ENCODE measurements around the gene IGLL1.
A peak's percentile ranks its signal among the peaks of the same experiment; 100 is the strongest.

IGLL1 gene

DNA sequence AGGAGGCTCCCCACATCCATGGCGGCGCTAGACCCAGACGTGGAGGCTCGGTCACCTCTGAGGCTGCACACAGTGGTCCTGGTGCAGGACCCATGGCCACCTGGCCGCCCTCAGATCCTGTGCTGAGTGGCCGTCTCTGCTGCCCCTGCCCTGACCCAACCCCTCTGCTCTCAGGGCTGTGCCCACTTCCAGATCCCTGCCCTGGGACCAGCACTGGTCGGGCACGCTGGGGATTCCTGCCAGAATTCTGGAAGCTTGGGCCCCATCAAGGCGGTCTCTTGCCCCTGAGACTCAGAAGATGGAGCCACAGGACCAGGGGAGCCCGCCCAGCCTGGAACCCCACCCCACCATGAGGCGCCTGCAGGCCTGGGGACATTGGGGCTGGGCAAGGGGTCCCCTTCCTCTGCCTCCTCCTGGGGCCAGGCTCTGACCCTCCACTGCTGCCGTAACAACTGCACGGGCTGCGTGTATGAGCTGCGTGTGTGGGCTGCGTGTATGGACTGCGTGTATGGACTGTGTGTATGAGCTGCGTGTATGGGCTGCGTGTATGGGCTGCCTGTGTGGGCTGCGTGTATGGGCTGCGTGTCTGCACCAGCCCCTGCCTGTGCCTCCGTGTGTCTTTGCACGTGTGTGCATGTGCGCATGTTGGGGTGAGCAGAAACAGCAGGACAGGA, 48.7 kb downstream of the IGLL1 start:
- FAIRE-seq (no peak), DNase-seq (ENCODE audit: insufficient read length, low spot score) (peak; percentile 1)
- TF ChIP-seq, protein P1, sequence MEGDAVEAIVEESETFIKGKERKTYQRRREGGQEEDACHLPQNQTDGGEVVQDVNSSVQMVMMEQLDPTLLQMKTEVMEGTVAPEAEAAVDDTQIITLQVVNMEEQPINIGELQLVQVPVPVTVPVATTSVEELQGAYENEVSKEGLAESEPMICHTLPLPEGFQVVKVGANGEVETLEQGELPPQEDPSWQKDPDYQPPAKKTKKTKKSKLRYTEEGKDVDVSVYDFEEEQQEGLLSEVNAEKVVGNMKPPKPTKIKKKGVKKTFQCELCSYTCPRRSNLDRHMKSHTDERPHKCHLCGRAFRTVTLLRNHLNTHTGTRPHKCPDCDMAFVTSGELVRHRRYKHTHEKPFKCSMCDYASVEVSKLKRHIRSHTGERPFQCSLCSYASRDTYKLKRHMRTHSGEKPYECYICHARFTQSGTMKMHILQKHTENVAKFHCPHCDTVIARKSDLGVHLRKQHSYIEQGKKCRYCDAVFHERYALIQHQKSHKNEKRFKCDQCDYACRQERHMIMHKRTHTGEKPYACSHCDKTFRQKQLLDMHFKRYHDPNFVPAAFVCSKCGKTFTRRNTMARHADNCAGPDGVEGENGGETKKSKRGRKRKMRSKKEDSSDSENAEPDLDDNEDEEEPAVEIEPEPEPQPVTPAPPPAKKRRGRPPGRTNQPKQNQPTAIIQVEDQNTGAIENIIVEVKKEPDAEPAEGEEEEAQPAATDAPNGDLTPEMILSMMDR (IDR thresholded peaks at IDR 0.05; ENCODE audit: insufficient read depth, missing control alignments) = no peak

DNA sequence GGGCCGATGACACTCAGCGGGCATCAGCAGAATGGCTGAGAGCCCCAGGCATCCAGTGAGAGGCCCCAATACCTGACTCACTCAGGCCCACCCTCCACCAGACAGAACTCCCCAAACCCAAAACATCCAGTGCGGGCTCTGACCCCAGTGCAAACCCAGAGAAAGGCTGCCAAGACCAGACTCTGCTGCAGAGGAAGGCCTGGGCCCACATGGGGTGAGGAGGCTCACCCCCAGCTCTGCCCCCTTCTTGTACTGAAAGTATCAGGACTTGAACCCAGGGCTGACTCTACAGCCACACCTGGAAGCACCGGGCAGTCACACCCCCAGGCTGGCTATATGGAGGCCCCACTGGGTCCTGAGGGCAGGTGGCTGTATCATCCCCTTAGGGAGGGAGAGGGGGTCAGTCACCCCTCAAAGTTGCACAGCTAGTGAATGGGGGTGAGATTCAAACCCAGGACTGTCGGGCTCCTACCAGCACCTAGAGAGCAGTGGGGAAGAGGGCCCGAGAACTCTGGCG, 49.3 kb downstream of the IGLL1 start:
- FAIRE-seq = no peak
- TF ChIP-seq, protein P1 (IDR thresholded peaks at IDR 0.05; ENCODE audit: insufficient read depth, missing control alignments) = no peak

DNA sequence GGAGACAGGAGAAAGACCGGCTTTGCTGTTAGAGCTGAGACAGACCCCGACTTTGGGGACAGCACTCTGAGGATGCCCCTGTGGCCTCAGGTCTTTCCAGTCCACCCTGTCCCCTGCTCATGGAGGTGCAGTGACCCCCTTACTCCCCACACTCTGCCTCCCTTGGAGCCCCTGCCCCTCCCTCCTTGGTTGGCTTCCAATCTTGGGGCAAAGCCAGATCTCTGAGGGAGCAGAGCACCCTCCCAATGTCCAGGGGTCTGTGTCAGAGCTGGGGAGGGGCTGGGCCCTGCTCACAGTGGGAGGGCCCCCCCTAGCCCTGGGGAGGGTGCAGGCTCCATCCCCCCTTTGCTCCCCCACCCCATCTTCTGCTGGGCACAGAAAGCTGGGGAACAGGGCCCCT, 50.0 kb downstream of the IGLL1 start:
- TF ChIP-seq, protein P1 (IDR thresholded peaks at IDR 0.05; ENCODE audit: insufficient read depth, missing control alignments) = no peak
- DNase-seq (ENCODE audit: insufficient read length, low spot score) (peak; percentile 3), FAIRE-seq (no peak)

More for the DNA sequence above, 49.3 kb downstream of the IGLL1 start:
- peak; percentile 13 for DNase-seq (ENCODE audit: insufficient read length, low spot score)

DNA sequence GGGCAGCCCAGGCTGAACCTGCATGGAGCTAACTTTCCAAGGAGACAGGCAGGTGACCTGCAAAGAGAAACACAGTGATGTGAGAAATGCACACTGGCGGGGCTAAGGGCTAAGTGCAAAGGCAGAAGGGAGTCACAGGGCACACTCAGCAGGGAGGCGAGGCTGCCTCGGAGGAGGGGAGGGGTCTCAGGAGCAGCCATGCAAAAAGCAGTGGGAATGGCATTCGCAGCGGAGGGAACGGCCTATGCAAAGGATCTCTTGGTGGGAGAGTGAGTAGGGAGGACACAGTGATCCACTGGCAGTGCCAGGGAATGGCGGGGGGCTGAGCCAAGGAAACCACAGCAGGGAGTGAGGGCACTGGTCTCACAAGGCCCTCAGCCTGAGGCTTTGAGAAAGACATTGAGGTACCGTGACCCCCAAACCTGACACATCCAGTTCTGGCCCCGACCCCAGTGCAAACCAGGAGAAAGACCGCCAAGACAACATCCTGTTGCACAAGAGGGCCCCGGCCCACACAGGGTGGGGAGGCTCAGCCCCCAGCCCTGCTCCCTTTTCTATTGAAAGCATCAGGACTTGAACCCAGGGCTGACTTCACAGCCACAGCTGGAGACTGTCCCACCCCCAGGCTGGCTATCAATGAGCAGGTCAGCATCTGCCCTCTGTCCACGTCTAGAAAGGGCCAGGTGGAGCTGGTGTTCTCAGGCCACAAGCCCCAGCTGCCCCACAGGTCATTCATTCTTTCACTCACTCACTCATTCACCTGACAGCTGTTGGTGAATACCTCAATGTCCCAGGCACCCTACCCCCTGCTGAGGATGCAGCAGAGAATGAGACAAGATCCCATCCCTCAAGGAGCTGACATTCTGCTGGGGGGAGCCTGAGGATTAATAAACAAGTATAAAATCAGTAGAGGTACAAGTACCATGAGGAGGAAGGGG, 50.7 kb downstream of the IGLL1 start:
- TF ChIP-seq, protein P1 (IDR thresholded peaks at IDR 0.05; ENCODE audit: insufficient read depth, missing control alignments) = no peak
- DNase-seq (ENCODE audit: insufficient read length, low spot score) (peak; percentile 10), FAIRE-seq (no peak)

DNA sequence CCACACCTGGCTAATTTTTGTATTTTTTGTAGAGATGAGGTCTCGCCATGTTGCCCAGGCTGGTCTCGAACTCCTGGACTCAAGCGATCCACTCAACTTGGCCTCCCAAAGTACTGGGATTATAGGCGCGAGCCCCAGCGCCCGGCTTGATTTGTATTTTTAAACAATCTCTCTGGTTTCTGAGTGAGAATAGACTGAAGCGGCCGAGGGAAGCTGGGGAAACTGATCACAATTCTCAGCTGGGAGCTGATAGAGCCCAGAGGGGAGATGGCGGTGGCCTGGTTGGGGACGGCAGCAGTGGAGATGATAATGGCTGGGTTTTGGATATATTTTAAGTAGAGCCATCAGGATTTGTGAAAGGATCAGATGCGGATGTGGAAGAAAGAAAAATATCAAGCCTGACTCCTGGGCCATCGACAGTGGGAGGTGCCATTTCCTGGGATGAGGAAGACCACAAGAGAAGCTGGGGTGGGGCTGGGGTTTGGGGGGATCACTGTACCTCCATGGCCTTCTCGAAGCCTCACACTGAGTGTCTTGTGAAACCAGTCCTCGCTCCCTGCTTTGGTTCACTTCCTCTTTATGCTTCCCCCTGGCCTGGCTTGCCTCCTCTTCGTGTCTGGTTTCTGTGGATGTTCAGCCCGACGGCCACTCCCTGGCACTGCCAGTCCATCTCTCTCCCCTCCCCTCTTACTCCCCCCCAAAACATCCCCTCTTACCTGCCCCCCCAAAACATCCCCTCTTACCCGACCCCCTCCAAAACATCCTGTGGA, 51.9 kb downstream of the IGLL1 start:
- TF ChIP-seq, protein P1 (IDR thresholded peaks at IDR 0.05; ENCODE audit: insufficient read depth, missing control alignments) = no peak

DNA sequence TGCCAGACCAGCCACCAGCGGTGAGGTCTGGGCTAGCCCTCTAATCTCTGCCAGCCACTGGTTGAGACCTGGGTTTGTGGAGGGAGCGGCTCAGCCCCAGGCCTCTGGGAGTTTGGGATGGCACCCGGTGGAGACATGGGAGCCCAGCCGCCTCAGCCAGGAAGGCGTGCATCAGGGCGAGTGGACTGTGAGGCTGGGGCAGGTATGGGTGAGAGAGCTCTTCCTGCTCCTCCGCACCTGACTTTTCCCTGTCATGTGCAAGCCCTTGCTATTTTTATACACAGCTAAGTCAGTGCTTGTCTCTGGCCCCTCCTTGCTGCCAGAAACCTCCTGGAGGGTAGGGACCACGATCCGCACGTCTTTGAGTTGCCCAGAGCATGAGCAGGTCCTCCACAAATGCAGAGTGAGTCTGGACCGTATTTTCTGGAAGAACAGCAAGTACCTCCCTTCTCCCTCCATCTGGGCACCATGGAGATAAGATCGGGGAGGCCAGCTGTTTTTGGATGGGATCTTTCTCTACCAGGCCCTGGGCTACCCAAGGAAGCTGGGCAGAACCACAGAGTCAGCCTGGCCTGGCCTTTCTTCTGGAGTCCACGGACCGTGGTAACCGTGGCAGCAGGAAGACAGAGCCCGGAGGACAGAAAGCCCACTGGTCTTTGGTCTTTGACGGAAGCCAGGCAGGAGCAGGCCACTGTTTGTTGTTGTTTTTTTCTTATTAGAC, 53.3 kb downstream of the IGLL1 start:
- TF ChIP-seq, protein P1 (IDR thresholded peaks at IDR 0.05; ENCODE audit: insufficient read depth, missing control alignments) = no peak
- peak; percentile 5 for DNase-seq (ENCODE audit: insufficient read length, low spot score)
- no peak for FAIRE-seq

More for the DNA sequence above, 51.9 kb downstream of the IGLL1 start:
- FAIRE-seq (no peak), DNase-seq (ENCODE audit: insufficient read length, low spot score) (peak; percentile 4)

All from D721Med (cell line).